Lower lobe of right lung (tissue), 2 donors: ENCODE data around the gene COL4A1. TPM values are rescaled to one million over a fixed set of nuclear protein-coding genes. Genes with fewer than 3 reads are reported as not detected.

ENCODE experiments used
- ATAC-seq, 2 donors: fragments of 200-7000 bp; cut with Tn5 transposase; one replicate each; pipeline ENCODE4 v1.9.1; 2020 to 2022; ENCODE audit warnings: mild to moderate bottlenecking in 2 of 2, moderate library complexity in 2 of 2
- DNase-seq: peaks from one replicate; pipeline ENCODE4 v3.0.0-alpha.2; 2020
- H3K27ac ChIP-seq: fragments of 200-600 bp; one replicate; pipeline ENCODE4 v1.8.0; 2022
- H3K27me3 ChIP-seq: fragments of 200-600 bp; one replicate; pipeline ENCODE4 v1.8.0; 2022; ENCODE audit warnings: low read depth
- H3K36me3 ChIP-seq: fragments of 200-600 bp; one replicate; pipeline ENCODE4 v1.8.0; 2022; ENCODE audit warnings: mild to moderate bottlenecking
- H3K4me1 ChIP-seq: fragments of 200-600 bp; one replicate; pipeline ENCODE4 v1.8.0; 2022
- H3K4me3 ChIP-seq: fragments of 200-600 bp; one replicate; pipeline ENCODE4 v1.8.0; 2022; ENCODE audit warnings: mild to moderate bottlenecking
- H3K9me3 ChIP-seq: fragments of 200-600 bp; one replicate; pipeline ENCODE4 v1.8.0; 2022
- CTCF ChIP-seq: fragments of 200-600 bp; IDR thresholded peaks from one replicate; pipeline ENCODE4 v1.8.0; 2022; ENCODE audit warnings: antibody characterized with exemption, mild to moderate bottlenecking
- intact Hi-C: fragments of 100-400 bp; cut with DNase I; formaldehyde crosslinking; loops from one replicate; pipeline ENCODE4 v1.11.0; 2022
- total RNA-seq: library from RNA; stranded (reverse); fragmentation: NEBNext Ultra II Directional; extraction: Animal tissue kit (Norgen Biotek cat#: 25700); gene quantifications from one replicate; pipeline ENCODE4 v1.2.1, GENCODE V29; 2021
- donor health status: DM: no; HTN: yes; CAD: no; lungs with severe emphysema.

The COL4A1 gene
- total RNA-seq, 1 donor from 2014 or later = 161 TPM

GRCh38 chr13:110221406-110222117, 85.4 kb downstream of the COL4A1 start:
- no peak for DNase-seq
- no peak for TF ChIP-seq CTCF
- H3K27ac ChIP-seq = peak overlapping the region; percentile 69
- intact Hi-C loops = loop anchor here (10.0 kb wide), 1 partner anchor 203 kb away; no protein-coding TSS in a partner anchor
- no peaks in the 10 kb centered on the region for H3K9me3 ChIP-seq
- peaks cover 41% of the 10 kb centered on the region for H3K4me1 ChIP-seq
- H3K27me3 ChIP-seq = no peaks in the 10 kb centered on the region
- ATAC-seq = peak; percentile 31 to 55
- no peaks in the 10 kb centered on the region for H3K36me3 ChIP-seq
- H3K4me3 ChIP-seq = no peak overlapping the region

- TF ChIP-seq CTCF = no peak
- no peaks in the 10 kb centered on the region for H3K27me3 ChIP-seq
- no peak for ATAC-seq
- intact Hi-C loops = loop anchor here (10.0 kb wide), 1 partner anchor 204 kb away; no protein-coding TSS in a partner anchor
- H3K27ac ChIP-seq = no peak overlapping the region
- H3K9me3 ChIP-seq = no peaks in the 10 kb centered on the region
- H3K4me3 ChIP-seq = no peak overlapping the region
- DNase-seq = no peak
- peaks cover 41% of the 10 kb centered on the region for H3K4me1 ChIP-seq
- H3K36me3 ChIP-seq = no peaks in the 10 kb centered on the region
Observed at GRCh38 chr13:110220471-110220870, 86.5 kb downstream of the COL4A1 start.

- ATAC-seq (no peak), DNase-seq (no peak)
- intact Hi-C loops = no loop called here
- Histone ChIP-seq H3K4me1 (peaks cover 43% of the 10 kb centered on the region), H3K27me3 (no peaks in the 10 kb centered on the region), H3K36me3 (peaks cover under 1% of the 10 kb centered on the region), H3K4me3 (no peak overlapping the region), H3K27ac (peak overlapping the region; percentile 43), H3K9me3 (no peaks in the 10 kb centered on the region)
- no peak for TF ChIP-seq CTCF
Observed at GRCh38 chr13:110218581-110219201, 88.3 kb downstream of the COL4A1 start.

- peaks cover 5% of the 10 kb centered on the region for H3K36me3 ChIP-seq
- no peaks in the 10 kb centered on the region for H3K27me3 ChIP-seq
- intact Hi-C loops = no loop called here
- DNase-seq = no peak
- no peak for TF ChIP-seq CTCF
- H3K4me3 ChIP-seq = no peak overlapping the region
- H3K27ac ChIP-seq = no peak overlapping the region
- peaks cover 43% of the 10 kb centered on the region for H3K4me1 ChIP-seq
- ATAC-seq = no peak
- no peaks in the 10 kb centered on the region for H3K9me3 ChIP-seq
Observed at GRCh38 chr13:110217811-110218210, 89.1 kb downstream of the COL4A1 start.

- Histone ChIP-seq H3K27me3 (no peaks in the 10 kb centered on the region), H3K4me3 (no peak overlapping the region), H3K9me3 (no peaks in the 10 kb centered on the region), H3K36me3 (peaks cover 12% of the 10 kb centered on the region), H3K4me1 (peaks cover 41% of the 10 kb centered on the region), H3K27ac (peak overlapping the region; percentile 46)
- TF ChIP-seq CTCF = no peak
- DNase-seq = no peak
- intact Hi-C loops = no loop called here
- ATAC-seq = no peak
Observed at GRCh38 chr13:110217085-110217484, 89.9 kb downstream of the COL4A1 start.
